NCI-H1694 (cell line): ENCODE data around the gene DPEP3.

Source experiments
- DNase-seq: peaks from one replicate; lab custom pipeline; 2025; lab: John Stamatoyannopoulos, UW

Gene DPEP3

GRCh38 chr16:67967183-67967957, 12.9 kb downstream of the DPEP3 start:
- no peak for DNase-seq

- no peak for DNase-seq
Measured at GRCh38 chr16:67966549-67967182, 13.6 kb downstream of the DPEP3 start.

DNA sequence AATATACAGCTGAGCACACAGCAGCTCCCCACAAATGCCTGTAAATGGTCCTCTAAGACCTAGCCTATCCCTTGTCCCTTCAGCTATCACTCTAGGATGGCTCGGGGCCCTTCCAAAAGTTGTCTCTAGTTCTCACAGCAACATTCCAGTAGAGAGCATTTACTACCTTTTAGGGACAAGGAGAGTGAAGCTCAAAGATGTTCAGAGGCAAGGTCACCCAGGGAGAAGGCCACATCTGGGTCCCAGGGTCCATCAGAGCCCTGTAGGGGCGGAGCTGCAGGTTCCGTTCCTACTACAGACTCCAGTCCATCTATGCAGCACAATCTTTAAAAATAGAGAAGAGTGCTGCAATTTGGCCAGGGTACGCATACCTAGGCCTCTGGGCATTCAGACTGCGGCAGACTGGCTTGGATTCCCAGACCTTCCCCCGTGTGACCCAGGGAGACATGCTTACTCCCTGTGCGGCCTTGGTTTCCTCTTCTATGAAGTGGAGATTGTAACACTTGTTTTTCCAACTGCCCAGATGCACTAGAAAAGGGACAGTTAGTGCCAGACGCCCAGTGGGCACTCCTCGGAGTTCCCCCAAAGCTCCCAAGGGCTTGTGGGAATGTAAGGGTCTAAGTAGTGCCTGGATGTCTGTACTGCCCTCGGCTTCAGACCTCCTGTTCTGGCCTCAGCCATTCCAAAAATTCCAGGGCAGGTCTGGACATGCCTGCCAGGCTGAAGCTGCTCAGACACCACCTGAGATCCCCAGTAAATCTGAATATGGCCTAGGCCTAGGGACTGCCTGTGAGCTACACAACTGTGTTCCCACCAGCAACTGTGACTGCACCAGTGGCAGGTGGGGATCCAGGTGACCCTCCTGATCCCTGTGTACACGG, 14.4 kb downstream of the DPEP3 start:
- no peak for DNase-seq

- DNase-seq = no peak
Measured at GRCh38 chr16:67964477-67965131, 15.7 kb downstream of the DPEP3 start.

GRCh38 chr16:67963662-67964321, 16.5 kb downstream of the DPEP3 start:
- no peak for DNase-seq

- no peak for DNase-seq
Measured at GRCh38 chr16:67963292-67963661, 17.0 kb downstream of the DPEP3 start.

GRCh38 chr16:67962135-67962534, 18.2 kb downstream of the DPEP3 start:
- DNase-seq = no peak

- DNase-seq = no peak
Measured at GRCh38 chr16:67961551-67961957, 18.7 kb downstream of the DPEP3 start.

- DNase-seq = no peak
Measured at GRCh38 chr16:67959536-67960329, 20.6 kb downstream of the DPEP3 start.

- DNase-seq = no peak
Measured at GRCh38 chr16:67957622-67958021, 22.7 kb downstream of the DPEP3 start.

DNA sequence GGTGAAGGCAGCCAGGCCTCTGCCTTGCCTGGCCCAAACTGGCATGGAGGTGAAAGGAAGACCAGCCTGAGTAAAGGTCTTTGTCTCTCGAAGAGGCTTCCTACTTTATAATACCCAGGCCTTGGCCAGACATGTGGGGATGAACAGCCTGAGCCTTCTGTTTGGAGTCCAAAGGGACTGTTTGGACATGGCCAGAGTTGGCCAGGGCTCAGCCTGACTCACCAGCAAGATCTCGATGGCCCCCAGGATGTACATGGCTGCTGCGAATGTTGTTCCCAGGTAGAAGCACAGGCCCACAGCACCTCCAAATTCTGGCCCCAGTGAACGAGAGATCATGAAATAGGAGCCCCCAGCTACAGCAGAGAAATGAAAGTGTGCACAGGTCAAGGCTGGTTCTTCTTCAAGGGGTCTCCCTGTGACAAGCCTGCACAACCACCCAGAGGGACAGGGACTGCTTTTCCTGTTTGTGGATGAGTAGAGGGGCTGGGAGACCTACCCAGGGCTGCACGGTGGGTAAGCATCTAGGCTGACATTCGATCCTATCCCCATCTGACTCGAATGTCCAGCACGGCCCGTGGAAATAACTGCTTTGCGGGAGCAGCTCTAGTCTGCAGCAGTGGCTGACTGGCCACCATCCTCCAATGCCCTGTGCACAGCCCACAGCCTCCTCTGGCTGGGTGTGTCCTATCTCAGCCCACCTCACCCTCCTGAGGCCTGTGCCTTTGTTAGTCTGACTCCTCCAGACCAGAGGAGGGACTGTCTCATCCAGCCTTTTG, 25.7 kb downstream of the DPEP3 start:
- no peak for DNase-seq

DNA sequence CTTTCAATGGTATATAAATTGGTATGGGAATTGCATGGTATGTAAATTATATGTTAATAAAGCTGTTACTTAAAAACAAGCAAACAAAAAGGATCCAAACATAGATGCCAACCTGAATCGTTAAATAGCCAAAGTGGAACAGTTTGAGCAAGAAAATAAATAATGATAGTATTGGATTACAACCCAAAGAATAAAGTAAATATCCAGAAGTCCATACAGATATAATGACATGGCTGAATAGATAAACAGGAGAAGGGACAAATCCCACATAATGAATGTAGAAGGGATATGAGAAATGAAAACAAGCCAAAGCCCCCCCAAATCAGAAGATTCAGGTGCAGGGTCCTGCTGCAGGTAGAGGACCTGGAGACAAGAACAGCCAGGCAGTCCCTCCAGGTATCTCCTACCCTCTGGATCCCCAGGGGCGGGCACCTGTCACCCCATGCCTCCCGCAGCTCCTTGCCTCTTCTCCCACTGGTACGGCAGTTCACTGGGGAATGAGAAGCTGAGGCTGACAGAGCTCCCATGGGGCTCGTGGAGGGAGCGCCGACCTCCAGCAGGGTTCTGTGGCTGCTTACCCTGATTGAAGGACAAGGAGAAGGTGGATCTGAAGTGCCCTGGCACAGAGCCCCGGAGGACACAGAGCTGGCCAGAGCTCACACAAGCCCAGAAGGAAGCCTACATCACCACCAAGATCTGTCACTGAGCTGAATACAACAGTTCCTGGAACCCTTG, 26.5 kb downstream of the DPEP3 start:
- no peak for DNase-seq

- no peak for DNase-seq
Measured at GRCh38 chr16:67951485-67951884, 28.8 kb downstream of the DPEP3 start.

DNA sequence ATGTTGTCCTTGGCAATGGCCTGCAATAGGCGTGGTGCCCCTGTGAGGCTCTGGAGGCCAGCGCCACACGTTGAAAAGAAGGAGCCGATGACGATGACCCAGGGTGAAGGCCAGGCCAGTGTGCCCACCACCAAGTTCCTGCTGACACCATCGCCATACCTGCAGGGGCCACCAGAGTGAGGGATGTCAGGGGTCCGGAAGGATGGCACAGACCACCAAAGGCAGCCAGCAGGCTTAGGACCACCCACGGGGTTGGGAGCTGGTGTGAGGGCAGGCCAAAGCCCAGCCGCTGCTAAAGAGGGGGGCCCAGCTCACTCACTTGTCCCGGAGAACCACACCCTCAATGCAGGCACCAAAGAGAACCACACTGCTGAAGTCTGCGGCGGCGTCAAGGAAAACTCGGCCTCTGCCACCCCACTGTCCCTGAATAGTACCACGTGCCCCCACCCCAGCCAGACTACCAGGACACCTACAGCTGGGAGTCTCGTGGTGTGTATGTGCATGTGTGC, 29.9 kb downstream of the DPEP3 start:
- DNase-seq = no peak

GRCh38 chr16:67949645-67950044, 30.7 kb downstream of the DPEP3 start:
- DNase-seq = no peak

DNA sequence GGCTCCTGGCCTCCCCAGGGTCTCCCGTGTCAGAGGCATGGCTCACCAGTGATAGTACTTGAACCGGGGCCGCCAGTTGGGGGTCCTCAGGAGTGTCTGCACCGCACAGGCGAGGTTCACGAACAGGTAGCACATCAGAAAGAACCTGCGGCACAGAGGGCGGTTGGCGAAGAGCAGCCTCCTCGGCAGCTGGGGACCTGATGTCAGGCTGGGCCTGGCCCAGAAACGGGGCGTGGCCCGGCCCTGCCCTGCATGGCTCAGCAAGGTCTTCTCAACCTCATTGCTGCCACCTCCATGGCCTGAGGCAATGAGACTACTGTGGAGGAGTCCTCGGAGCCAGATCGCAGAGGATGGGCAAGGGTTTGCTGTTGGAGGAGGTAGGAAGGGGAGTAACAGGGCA, 32.3 kb downstream of the DPEP3 start:
- no peak for DNase-seq

GRCh38 chr16:67946966-67947558, 33.2 kb downstream of the DPEP3 start:
- DNase-seq = no peak

DNA sequence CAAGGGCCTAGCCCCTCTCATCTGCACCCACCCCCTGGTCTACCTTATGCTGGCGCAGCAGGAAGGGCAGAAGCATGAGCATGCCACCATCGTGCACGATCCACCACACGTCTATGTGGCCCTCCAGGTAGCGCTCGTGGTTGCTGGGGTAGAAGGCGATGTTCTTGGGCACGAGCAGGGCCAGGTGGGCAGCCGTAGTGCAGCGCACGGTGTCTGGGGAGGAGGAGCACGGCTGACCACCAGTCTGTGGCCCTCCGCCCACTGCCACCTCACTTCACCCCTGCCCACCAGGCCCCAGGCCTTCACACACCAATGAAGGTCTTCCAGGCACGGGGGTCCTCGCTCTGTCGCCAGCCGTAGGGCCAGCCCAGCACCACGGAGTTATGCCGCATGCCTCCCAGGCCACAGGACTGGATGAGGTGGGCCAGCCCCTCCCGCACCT, 34.1 kb downstream of the DPEP3 start:
- DNase-seq = no peak
